GM21390 (cell line): Measurements from ENCODE around the gene TAL1.
"Not testable (repeated sequence)": the region's sequence is repeated elsewhere in the genome, so short reads cannot be mapped to it uniquely, and the experiment has no call there.

Source experiments
- ATAC-seq: cut with Tn5 transposase; IDR thresholded peaks from one replicate; pipeline ENCODE4 v1.9.1; 2021; ENCODE audit not compliant: unreplicated experiment

The TAL1 gene

DNA sequence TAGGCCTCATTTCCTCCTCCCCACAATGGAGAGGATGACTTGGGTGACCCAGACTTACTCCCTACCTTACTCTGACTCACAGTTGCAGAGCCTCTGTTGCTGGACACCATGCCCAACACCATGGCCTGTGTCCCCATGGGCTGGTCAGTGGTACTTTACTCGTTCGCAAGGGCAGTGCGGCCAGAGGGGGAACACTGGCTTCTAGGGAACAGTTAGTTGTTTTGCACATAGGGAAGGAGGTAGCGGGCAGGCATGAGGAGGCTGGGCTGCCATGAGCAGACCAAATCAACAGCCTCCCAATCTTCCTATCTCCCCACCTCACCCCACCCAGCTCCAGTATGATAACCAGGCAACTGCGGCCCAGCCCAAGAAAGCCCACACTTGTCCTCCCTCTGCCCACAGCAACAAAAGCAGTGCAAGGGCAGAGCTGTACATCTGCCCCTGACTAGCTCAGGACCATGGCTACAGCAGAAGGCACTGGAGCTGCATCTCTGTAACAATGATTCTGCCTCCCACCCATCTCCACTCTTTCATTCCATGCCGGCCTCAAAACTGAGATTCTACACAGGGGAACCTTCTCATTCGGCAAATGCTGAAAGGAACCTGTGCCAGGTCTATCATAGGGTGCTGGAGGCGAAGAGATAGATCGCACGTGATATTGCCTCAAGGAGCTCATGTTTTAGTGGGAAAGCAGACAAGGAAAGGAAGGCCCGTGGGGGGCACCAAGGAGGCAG is 18.6 kb downstream of the TAL1 start:
- ATAC-seq = no peak

DNA sequence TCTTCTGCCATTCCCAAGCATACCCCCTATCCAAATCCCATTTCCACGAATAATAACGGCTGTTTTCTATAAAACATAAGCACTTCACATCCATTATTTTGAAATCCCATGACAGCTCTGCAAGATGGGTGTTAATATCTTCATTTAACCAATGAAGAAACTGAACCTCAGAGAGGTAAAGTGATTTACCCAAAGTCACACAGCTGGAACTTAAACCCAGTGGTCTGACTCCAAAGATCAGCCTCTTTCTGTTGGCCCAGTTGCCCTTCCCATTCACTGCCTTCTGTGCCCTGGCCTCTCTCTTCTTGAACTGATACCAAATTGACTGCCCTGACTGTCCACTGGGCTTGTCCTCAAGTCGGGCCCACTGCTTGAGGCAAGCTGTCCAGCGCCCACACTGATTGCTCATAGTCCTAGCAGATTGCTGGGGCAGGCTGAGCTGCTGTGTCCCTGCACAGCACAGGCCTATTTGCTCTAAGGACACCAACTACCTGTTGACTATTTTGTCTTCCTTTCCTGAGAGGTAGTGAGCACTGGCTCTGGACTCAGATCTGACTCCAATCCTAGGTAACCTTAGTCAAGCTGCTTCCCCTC is 19.3 kb downstream of the TAL1 start:
- ATAC-seq = no peak

DNA sequence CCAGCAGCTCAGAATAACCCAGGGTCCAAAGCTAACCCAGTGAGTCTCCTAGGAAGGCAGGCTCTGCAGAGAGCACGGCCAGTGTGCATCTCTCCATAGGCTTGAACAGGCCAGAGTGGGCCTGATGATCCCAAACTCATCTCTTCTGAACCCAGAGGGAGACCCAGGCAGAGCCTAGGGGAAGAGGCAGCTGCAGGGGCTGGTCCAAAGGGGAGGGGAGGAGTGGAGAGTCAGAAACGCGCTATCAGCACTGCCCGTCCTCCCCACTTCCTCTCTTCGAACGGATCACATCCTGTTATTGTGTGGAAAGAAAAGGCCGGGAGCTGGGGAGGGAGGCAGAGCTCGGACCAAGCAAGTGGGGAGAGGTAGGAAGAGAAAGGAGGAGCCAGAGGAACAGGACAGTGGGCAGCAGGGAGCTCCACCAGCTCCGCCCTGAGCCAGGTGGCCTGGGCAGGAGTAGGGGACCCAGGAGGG is 20.2 kb downstream of the TAL1 start:
- ATAC-seq = no peak

DNA sequence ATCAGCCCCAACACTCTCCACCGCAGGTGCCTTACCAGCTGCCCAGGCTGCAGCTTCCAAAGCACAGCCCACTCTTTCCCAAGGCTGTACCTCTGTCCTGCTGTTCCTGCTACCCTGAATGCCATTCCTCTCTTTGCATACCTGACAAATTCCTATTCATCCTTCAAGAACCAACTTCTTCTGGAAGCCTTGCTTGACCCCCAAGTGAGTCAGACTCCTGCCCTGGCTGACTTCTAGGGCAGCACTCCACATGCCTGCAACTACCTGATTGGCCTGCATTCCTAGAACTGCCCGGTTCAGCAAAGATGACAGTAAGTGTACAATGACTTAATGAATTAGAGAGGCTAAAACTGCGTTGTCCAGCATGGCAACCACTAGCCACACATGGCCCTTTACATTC is 21.4 kb downstream of the TAL1 start:
- ATAC-seq = no peak

DNA sequence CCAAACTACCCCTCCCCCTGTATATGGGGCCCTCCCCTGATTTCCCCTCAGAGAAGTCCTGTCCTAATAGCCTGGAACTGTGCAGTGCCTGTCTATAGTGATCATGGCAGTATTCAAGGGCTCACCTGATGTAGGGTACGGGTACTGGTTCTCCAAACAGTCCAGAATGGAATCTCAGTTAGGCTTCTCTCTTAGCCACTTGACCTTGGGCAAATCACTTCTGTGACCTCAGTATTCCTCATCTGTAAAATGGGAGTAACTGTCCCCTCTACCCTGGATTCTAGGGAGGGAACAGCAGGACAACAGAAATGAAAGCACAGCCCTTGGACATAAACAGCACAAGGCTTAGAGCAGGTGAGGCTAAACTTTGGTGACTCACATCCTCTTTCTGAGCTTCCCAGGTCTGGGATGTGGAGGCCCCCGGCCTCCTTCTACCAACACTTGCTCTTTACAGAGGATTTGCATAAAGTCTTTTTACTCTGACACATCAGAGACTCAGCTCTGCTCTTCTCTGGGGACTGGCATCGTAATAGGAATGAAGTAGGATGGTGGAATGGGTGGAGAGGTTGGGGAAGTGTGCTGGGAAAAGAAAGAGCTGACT is 22.2 kb downstream of the TAL1 start:
- ATAC-seq = no peak

DNA sequence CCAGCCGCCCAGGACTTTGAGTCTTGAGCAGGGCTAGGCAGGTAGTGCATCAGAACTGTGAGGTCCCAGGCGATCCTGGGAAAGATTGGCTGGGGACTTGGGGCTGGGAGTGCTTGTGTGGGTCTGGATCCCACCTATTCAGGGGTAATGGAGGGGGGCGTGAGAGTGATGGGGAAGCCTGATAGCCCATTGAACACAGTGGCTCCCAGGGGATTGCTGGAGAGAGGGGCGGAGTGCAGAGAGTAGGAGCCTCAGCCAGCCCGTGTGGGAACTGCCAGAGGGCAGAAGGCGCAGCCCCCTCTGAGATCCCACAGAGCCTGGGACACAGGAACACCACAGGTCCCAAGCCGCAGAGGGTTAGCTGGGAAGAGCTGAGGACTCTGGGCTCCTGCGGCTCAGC is 22.9 kb downstream of the TAL1 start:
- no peak for ATAC-seq

DNA sequence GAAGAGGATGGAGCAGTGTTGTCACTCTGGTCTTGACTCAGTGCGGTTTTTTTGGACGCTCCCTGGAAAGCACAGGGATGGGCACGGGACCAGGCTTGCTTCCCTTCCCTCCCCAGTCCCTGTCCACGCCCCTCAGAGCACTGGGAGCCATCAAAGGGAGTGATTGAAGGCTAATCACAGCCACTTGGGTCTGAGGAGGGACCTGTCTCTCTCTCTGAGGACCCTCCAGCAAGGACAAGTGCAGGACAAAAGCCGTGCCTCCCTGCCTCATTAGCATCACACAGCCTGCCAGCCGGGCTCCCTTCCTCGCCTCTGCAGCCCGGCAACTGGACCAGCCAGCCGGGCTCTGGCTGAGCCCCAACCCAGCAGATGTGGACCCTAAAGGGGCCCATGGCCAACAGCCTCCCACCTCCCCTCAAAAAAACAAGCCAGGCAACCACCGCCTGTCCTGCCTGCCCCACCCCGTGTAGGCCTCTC is 23.6 kb downstream of the TAL1 start:
- no peak for ATAC-seq

DNA sequence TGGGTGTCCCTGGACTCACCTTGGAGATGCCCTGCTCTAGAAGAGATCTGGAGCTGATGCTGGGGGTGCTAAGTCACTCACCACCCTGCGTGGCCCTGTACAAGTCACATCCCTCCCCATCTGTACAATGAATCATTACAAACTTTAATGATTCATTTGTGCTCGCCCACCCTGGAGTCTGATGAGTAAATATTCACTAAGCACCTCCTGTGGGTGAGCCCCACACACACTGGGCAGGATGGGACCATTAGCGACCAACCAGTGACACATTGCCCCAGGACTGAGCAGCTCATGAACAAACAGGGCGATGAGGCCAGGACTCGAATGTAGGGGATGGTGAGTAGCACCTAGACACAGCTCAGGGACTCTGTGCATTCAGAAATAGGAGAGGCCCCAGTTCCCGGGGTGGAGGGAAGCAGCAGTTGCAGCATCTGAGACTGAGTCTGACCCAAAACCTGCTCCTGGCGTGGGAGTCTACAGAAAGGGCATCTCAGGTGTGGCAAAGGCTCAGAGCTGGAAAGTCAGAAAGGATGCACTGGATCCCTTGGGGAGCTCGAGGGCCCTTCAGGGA is 24.1 kb downstream of the TAL1 start:
- ATAC-seq = no peak

DNA sequence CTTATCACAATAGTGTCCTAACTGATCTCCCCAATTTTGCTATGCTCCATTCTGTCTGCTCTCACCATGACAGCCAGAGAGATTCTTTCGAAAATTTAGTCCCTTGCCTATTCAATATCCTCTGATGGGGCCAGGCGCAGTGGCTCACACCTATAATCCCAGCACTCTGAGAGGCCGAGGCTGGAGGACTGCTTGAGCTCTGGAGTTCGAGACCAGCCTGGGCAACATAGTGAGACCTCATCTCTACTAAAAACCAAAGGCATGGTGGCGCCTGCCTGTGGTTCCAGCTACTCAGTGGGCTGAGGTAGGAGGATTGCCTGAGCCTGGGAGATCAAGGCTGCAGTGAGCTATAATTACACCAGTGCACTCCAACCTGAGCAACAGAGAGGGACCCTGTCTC is 26.1 kb downstream of the TAL1 start:
- no peak for ATAC-seq

DNA sequence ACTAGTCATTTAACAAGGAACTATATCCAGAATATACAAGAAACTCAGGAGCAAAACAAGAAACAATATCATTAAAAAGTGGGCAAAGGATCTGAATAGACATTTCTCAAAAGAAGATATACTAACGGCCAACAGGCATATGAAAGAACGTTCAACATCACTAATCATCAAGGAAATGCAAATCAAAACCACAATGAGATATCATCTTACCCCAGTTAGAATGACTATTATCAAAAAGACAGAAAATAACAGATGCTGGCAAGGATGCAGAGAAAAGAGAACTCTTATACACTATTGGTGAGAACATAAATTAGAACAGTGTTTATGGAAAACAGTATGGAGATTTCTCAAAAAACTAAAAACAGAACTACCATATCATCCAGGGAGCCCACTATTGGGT is 28.5 kb downstream of the TAL1 start:
- not testable (repeated sequence) for ATAC-seq

DNA sequence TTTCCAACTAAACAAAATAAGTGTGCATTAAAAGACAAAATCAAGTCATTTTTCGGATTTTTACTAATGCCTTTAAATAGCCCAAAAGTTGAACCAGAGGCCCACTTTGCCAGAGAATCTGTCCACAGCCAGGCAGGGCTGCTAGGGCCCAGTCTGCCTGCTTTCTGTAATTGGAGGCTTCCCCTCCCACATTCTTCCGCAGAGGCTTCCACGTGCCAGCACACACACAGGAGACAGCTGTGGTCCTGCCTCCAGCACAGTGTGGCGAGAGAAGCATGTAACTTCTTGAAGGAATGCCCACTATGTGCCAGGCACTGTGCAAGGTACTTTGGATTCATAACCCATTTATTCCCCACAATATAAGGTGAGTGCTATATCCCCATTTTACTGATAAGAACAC is 30.8 kb downstream of the TAL1 start:
- no peak for ATAC-seq

DNA sequence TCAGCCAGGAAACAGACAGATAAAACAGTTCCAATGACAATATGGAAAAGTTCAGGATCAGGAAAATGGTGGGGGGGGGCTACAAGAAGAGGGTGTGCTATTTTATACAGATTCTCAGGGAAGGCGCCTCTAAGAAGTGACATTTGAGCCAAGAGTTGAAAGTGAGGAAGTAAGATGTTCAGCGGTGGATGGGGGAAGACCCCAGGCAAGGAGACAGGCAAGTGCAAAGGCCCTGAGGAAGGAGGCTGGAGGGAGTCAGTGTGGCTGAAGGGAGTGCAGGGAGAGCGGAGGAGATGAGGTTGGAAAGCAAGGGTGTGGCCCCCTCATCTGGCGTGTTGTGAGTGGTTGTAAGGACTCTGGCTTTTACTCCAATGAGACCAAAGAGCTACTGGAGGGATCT is 33.8 kb downstream of the TAL1 start:
- no peak for ATAC-seq

DNA sequence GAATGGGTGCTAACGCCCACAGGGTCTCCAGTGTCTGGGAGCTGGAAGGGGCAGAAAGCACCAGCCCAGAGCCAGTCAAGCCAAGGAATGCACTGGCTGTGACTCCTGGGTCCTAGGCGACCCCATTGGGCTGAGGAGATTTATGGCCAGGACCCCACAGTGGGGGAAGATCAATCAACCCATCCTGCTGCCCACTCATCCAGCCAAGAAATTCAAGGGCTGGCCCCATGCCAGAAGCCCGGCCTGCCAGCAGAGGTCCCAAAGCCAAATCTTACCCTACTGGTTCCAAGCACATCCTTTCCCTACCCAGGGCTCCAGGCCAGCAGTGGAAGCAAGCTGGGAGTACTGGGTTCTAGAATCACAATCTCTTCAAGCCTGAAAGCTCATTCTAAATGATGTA is 35.4 kb downstream of the TAL1 start:
- ATAC-seq = no peak

DNA sequence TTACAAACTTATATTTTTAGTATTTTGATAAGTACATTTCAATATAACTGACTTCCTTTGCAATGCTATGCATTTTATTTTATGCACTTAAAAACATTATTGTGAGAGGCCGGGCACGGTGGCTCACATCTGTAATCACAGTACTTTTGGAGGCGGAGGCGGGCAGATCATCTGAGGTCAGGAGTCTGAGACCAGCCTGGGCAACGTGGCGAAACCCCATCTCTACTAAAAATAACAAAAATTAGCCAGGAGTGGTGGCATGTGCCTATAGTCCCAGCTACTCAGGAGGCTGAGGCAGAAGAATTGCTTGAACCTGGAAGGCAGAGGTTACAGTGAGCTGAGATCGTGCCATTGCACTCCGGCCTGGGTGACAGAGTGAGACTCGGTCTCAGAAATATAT is 36.0 kb downstream of the TAL1 start:
- not testable (repeated sequence) for ATAC-seq

DNA sequence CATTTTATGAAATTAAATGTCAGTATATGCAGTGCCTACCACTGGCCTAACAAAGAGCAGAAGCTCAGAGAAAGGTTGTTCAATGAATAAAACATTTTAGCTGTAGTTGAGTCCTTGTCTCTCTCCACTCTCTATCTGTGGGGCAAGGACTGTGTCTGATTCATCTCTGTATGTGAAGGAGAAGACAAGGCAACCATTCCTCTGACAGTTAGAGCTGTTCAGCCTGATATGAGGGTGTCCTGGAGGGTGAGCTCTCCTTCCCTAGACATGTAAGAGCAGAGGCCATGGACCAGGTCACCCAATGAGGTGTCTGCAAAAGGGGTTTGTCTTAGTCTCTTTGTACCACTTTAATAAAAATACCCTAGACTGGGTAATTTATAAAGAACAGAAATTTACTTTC is 37.7 kb downstream of the TAL1 start:
- no peak for ATAC-seq

DNA sequence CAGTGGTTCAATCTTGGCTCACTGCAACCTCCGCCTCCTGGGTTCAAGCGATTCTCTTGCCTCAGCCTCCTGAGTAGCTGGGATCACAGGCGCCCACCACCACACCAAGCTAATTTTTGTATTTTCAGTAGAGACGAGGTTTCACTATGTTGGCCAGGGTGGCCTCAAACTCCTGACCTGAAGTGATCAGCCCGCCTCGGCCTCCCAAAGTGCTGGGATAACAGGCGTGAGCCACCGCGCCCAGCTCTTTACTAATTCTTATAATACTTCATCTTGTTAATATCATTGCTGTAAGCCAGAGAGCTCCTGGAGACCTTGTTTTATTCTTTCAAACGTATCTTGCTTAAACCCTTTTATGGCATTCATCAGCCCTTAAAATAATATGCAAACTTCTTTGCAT is 38.5 kb downstream of the TAL1 start:
- not testable (repeated sequence) for ATAC-seq

DNA sequence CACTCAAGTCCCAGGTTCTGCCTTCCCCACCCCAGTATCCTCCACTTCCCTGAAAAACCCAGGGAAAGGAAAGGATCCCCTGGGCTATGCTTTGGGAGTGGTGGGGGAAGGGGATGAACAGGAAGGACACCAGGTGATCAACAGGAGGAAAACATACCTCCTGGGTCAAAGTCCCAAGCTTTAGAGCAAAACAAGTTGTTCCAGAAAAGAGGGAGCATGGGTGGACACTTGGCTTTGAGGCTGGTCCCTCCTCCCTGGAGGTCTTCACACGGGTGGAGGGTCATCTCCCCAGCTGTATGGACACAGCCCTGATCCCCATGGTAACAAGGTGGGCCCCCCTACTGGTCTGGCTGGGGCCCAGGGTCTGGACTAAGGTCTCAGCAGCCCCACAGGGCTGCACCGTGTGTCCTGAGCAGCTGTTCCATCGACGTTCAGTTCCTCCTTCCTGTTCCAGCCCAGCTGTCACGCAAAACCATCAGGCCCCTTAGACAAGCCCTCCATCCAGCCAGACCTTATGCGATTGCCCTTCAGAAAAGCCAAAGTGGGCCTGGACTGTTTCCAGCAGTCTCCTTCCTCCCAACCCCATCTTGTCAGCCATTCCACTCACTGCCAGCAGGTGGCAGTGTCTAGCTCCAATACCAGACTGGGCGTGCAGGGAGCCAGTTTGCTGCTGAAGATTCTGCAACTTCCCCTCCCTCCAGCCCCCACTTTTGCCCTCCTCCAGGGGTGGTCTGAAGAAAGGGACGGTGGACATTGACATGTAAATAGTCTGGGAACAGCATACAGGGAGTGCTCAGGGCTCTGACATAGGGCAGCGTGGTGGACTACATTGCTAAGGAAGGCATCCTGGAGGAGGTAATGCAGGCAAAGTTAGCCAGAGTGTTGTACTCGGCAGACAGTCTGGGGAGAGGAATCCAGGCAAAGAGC is 39.3 kb downstream of the TAL1 start:
- ATAC-seq = peak; percentile 73

DNA sequence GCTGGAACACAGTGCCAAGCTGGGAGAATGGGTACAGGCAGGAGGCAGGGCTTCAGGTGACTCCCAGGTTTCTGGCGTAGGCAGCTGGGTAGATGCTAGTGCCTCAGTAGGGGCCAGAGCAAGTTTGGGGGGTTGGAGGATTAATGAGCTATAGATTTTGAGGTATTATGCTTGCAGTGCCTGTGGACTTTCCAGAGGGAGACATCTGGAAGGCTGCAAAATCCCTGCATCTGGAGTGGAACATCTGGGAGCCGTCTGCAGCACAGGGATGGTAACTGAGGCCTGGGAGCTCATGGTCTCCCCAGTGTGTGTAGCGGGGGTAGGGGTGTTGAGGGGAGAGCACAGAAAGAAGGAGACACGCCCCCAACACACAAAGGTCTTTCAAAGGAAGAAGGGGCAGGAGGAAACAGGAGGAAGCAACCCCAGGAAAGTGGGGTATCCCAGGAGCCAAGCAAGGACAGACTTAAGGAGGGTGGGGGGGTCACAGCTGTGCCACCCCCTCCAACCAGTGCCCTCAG is 40.0 kb downstream of the TAL1 start:
- ATAC-seq = no peak

DNA sequence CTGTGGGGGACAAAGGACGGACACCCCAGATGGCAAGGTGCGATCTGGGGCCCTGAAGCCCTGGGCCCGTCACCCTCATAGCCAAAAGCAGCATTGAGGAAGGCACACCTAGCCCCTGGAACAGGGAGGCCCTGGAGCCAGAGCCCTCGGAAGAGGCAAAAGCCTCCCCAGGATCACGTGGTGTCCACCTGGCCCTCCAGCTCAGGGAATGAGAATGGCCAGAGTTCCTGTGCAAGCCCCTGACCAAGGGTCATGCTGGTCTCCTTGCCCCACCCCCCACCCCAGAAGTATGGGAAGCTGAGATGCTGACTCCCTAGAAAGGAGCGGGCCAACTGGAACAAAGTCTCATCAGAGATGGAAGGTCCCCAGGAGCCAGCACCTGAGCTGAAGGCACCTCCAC is 41.2 kb downstream of the TAL1 start:
- ATAC-seq = no peak

DNA sequence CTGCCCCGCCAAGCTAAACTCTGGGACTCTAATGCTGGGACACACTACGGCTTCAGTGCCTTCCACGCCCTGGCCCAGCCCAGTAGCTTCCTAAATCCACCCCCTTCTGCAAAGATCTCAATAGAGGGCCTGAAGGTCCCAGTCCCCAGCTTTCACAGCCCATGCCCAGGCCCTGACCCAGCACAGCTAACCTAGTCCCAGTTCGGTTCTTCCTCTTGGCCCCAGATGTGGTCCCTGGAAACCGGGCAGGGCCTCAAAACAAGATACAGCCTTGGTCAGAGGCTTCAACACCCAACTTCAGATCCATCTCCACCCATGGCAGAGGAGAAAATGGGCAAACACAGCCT is 41.5 kb downstream of the TAL1 start:
- no peak for ATAC-seq
